A549 (cell line): ENCODE measurements around the gene MERTK.

Source experiments
- CEBPB ChIP-seq, 2 experiments: fragments of >200 bp in 1 of 2; sonication (Bioruptor Twin) in 1 of 2; formaldehyde crosslinking in 1 of 2; IDR thresholded peaks; 2 replicates each; pipeline ENCODE4 v1.6.1; 2012 to 2016
- CHD2 ChIP-seq: fragments of 150-350 bp; IDR thresholded peaks from 2 replicates; pipeline ENCODE4 v1.6.1; 2014; ENCODE audit warnings: low read length; ENCODE audit not compliant: partially characterized antibody
- CTCF ChIP-seq: fragments of >200 bp; sonication (Bioruptor Twin); formaldehyde crosslinking; IDR thresholded peaks from 3 replicates; pipeline ENCODE4 v1.5.1; 2016
- EP300 ChIP-seq, 2 experiments: fragments of >200 bp; sonication (Bioruptor Twin); formaldehyde crosslinking; IDR thresholded peaks; 2 replicates in 1 of 2; 3 replicates in 1 of 2; pipeline ENCODE4 v1.6.1; 2016 to 2017
- HDAC2 ChIP-seq: fragments of 200-600 bp; sonication (generic); IDR thresholded peaks from 2 replicates; pipeline ENCODE4 v1.6.1; 2016
- HMGXB4 ChIP-seq: fragments of 250-450 bp; sonication (Bioruptor Pico); IDR thresholded peaks from 2 replicates; pipeline ENCODE4 v1.5.0; 2021; ENCODE audit warnings: mild to moderate bottlenecking, moderate library complexity, borderline replicate concordance
- JUNB ChIP-seq: fragments of >200 bp; sonication (Bioruptor Twin); formaldehyde crosslinking; IDR thresholded peaks from 2 replicates; pipeline ENCODE4 v1.6.1; 2016
- MYC ChIP-seq: IDR thresholded peaks from 2 replicates; pipeline ENCODE4 v1.6.1; 2012; ENCODE audit warnings: mild to moderate bottlenecking, inconsistent platforms, low read length, improper control_type of control experiment, borderline replicate concordance
- NR3C1 ChIP-seq: fragments of >200 bp; sonication (Bioruptor Twin); formaldehyde crosslinking; IDR thresholded peaks from 3 replicates; pipeline ENCODE4 v1.6.1; 2017
- POLR2A ChIP-seq: IDR thresholded peaks from 2 replicates; pipeline ENCODE4 v1.6.1; 2012; ENCODE audit warnings: mild to moderate bottlenecking, low read length
- RAD21 ChIP-seq, 2 experiments: fragments of >200 bp in 1 of 2; sonication (Bioruptor Twin) in 1 of 2; formaldehyde crosslinking in 1 of 2; IDR thresholded peaks in 1 of 2; conservative IDR thresholded peaks in 1 of 2; 2 replicates in 1 of 2; 3 replicates in 1 of 2; pipeline ENCODE4 v1.6.1; 2012 to 2018; ENCODE audit warnings: inconsistent platforms in 1 of 2
- RARB ChIP-seq: fragments of 250-450 bp; sonication (Bioruptor Pico); IDR thresholded peaks from 2 replicates; pipeline ENCODE4 v1.8.0; 2021; ENCODE audit warnings: mild to moderate bottlenecking, moderate library complexity
- USF2 ChIP-seq: fragments of 450-650 bp; IDR thresholded peaks from 2 replicates; pipeline ENCODE4 v1.6.1; 2014; ENCODE audit warnings: antibody characterized with exemption

- TF ChIP-seq MYC (no peak), CTCF (no peak), POLR2A (no peak), EP300 (IDR thresholded peaks at IDR 0.05) (no peak), HDAC2 (no peak), JUNB (no peak), RAD21 (conservative IDR thresholded peaks at IDR 0.05 in 1 of 2, IDR thresholded peaks at IDR 0.05 in 1 of 2) (no peak), CHD2 (no peak), RARB (CRISPR knock-in tag) (no peak), NR3C1 (no peak), HMGXB4 (CRISPR knock-in tag) (no peak), USF2 (no peak), CEBPB (IDR thresholded peaks at IDR 0.05) (no peak)
These were observed 67.8 kb downstream of the MERTK start for GRCh38 chr2:111966241-111966640.
